HUES48 (cell line): Measurements from ENCODE around the gene TMEM26.
"Not testable (repeated sequence)": the region's sequence is repeated elsewhere in the genome, so short reads cannot be mapped to it uniquely, and the experiment has no call there.

Source experiments
- H3K27ac ChIP-seq: one replicate; pipeline ENCODE4 v1.7.0; 2013; ENCODE audit warnings: low read depth, low read length, inconsistent platforms
- H3K27me3 ChIP-seq: 2 replicates; pipeline ENCODE4 v1.6.1; 2013; ENCODE audit warnings: mild to moderate bottlenecking, low read length; ENCODE audit not compliant: control insufficient read depth, insufficient read depth
- H3K36me3 ChIP-seq: 2 replicates; pipeline ENCODE4 v1.6.1; 2013; ENCODE audit warnings: low read length; ENCODE audit not compliant: control insufficient read depth, insufficient read depth
- H3K4me1 ChIP-seq: 2 replicates; pipeline ENCODE4 v1.6.1; 2013; ENCODE audit warnings: mild to moderate bottlenecking, low read length; ENCODE audit not compliant: control insufficient read depth, insufficient read depth
- H3K4me3 ChIP-seq: 2 replicates; pipeline ENCODE4 v1.5.1; 2013; ENCODE audit warnings: mild to moderate bottlenecking, low read depth, low read length
- H3K9ac ChIP-seq: 2 replicates; pipeline ENCODE4 v1.6.1; 2013; ENCODE audit warnings: mild to moderate bottlenecking, low read depth, low read length, moderate library complexity
- H3K9me3 ChIP-seq: 2 replicates; pipeline ENCODE4 v1.6.1; 2013; ENCODE audit warnings: low read length; ENCODE audit not compliant: control insufficient read depth, insufficient read depth

The TMEM26 gene

DNA sequence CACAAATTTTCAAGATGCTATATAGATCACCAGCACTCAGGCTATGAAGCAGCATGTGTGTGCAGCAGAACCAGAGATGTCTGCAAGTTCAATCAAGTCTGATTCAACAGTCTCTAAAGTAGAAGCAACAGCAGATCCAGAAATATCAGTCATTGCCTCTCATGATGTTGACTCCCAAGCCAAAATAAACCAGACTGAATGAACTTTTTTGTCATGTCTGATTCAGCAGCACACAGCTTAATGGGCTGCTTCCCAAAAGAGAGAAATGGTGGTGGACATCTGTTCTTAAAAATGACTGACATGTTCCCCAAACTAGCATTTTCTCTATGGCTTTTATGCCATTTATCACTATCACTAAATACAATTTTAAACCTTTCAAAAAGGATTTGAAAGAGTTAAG lies 53.8 kb downstream of the TMEM26 start:
- no peak overlapping the region for H3K9ac ChIP-seq
- H3K4me3 ChIP-seq, result no peak overlapping the region
- H3K9me3 ChIP-seq, result no peaks in the 10 kb centered on the region
- no peaks in the 10 kb centered on the region for H3K36me3 ChIP-seq
- no peaks in the 10 kb centered on the region for H3K27me3 ChIP-seq
- H3K4me1 ChIP-seq, result no peaks in the 10 kb centered on the region
- H3K27ac ChIP-seq, result no peak overlapping the region

DNA sequence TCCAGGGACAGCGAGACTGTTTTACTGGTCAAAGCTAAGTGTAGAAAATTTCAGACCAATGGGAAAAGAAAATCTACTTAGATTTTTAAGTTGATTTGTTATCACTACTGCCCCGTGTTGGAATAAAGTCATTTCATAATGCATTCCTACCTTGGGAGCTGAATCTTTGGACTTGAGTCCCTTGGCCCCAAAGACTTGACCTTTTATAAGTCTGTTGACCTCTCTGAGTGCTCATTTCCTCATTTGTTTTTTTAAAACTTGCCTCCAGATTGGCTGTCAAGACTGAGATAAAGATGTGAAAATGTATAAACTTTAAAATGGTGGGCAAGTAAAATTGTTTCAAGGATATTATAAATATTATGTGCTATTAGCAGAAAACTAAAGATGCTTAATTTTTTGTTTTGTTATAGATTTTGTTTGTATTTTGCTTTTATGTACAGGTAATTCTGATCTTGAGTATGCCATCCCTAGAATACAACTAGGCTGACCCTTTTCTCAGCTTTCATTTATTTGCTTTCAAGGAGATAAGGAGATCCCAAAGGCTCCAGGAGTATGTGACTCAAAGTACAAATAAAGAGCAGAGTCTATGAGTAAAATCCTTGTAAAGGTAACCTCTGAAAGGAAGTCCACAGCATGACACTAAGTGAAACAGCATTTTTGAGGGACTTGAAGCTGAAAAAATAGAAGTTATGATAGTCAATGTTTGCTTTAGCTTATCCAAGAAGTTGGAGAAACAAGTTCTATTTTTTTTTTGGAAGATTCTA lies 54.6 kb downstream of the TMEM26 start:
- Histone ChIP-seq H3K27me3 (no peaks in the 10 kb centered on the region), H3K4me3 (no peak overlapping the region), H3K36me3 (no peaks in the 10 kb centered on the region), H3K27ac (no peak overlapping the region), H3K9me3 (no peaks in the 10 kb centered on the region), H3K4me1 (no peaks in the 10 kb centered on the region), H3K9ac (no peak overlapping the region)

DNA sequence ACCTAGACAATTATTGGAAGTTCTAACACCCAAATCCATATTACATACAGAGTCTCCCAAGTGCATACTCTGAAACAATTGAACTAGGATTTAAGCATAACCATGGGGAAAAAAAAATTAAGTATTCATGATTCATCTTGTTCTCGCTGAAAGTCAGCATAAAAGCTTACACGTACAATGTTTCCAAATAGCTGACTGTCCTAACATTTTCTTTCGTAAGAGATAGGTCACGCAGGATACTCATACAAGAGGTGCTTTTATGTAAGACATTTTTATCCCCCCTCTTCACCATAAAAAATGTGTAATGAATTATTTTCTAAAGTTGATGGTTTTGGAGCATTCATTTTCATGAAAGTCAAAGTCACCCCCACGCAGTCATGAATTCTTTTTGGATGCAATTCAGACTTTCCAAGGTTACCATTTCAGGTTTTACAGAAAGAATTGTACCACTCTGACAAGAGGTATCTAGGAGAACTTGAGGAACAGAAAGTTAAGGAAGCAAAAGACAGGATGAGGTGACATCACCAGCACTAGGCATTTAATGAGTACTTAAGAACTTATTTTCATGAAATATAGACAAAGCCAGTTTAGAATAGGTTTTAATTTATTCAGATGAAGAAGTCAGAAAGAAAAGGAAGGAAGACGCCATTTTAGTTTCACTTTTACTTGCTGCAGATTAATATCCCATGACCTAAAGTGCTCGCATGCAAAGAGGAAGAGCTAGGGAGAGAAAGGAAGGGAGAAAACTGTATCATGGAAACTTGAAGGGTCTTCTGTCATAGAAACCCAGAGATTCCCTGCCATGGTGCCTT lies 55.8 kb downstream of the TMEM26 start:
- Histone ChIP-seq H3K27me3 (no peaks in the 10 kb centered on the region), H3K4me1 (no peaks in the 10 kb centered on the region), H3K27ac (no peak overlapping the region), H3K9me3 (no peaks in the 10 kb centered on the region), H3K9ac (no peak overlapping the region), H3K36me3 (no peaks in the 10 kb centered on the region), H3K4me3 (no peak overlapping the region)

DNA sequence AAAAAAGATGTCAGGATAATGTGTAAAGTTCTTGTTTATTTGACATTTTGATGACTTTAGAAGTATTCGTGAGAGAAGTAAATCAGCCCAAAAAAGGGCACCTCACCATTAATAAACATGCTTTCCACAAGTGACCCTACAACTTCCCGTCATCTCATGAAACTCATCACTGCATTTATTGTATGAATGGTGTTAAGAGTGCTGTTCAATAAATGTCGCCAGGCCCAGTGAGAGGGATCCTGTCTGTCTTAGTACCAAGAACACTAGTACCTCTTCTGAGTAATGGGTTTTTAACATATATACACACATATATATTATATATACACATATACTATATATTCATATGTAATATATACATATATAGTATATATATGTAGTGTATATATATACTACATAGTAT lies 61.9 kb downstream of the TMEM26 start:
- Histone ChIP-seq H3K36me3 (no peaks in the 10 kb centered on the region), H3K4me3 (no peak overlapping the region), H3K9ac (no peak overlapping the region), H3K4me1 (no peaks in the 10 kb centered on the region), H3K27me3 (no peaks in the 10 kb centered on the region), H3K27ac (no peak overlapping the region), H3K9me3 (no peaks in the 10 kb centered on the region)

DNA sequence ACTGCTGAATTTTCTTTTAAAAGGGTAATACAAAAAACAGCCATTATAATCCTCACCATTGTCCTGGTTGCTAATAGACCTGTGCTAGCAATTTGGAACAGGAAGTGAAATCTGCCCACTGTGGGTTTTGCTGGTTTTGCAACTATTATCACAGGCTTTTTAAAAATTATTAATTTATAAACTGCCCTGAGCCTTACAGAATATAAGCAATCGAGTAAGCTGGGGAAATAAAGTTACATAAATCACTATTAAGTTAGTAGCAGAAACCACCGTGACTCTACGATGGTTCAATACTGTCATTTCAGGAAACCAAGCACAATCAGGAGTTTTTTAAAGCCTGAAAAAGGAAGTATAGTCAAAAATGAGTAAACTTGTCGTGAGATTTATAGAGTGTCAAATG lies 62.3 kb downstream of the TMEM26 start:
- H3K9ac ChIP-seq, result no peak overlapping the region
- H3K4me3 ChIP-seq, result no peak overlapping the region
- H3K36me3 ChIP-seq, result no peaks in the 10 kb centered on the region
- no peaks in the 10 kb centered on the region for H3K9me3 ChIP-seq
- H3K4me1 ChIP-seq, result no peaks in the 10 kb centered on the region
- no peaks in the 10 kb centered on the region for H3K27me3 ChIP-seq
- no peak overlapping the region for H3K27ac ChIP-seq

DNA sequence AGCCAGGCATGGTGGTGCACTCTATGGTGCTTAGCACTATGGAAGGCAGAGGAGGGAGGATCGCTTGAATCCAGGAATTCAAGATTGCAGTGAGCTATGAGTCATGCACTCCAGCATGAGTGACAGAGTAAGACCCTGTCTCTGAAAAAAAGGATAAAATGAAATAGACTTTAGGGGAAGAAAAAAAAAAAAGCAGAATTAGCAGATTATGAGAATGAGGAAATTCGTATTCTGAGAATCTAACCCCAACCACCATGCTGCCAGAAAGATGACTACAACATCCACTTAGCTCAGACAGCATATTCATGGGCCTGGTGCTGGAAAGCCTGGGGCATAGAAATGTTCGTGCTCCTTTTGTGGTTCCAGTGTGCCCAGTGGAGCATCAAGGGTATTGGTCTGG lies 63.3 kb downstream of the TMEM26 start:
- Histone ChIP-seq H3K9ac (no peak overlapping the region), H3K27me3 (no peaks in the 10 kb centered on the region), H3K4me1 (no peaks in the 10 kb centered on the region), H3K9me3 (no peaks in the 10 kb centered on the region), H3K27ac (no peak overlapping the region), H3K4me3 (no peak overlapping the region), H3K36me3 (no peaks in the 10 kb centered on the region)

DNA sequence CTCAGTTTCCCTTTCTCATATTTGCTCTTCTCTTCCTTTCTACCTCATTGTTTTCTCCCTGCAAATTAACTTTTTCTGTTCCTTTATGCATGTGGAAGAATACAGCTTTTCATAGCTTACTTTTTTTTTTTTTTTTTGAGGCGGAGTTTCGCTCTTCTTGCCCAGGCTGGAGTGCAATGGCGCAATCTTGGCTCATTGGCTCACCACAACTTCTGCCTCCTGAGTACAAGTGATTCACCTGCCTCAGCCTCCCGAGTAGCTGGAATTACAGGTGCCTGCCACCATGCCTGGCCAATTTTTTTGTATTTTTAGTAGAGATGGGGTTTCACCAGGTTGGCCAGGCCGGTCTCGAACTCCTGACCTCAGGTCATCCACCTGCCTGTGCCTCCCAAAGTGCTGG lies 64.2 kb downstream of the TMEM26 start:
- not testable (repeated sequence) for H3K4me1 ChIP-seq, H3K27ac ChIP-seq, H3K27me3 ChIP-seq, H3K9me3 ChIP-seq, H3K36me3 ChIP-seq, H3K4me3 ChIP-seq, H3K9ac ChIP-seq

DNA sequence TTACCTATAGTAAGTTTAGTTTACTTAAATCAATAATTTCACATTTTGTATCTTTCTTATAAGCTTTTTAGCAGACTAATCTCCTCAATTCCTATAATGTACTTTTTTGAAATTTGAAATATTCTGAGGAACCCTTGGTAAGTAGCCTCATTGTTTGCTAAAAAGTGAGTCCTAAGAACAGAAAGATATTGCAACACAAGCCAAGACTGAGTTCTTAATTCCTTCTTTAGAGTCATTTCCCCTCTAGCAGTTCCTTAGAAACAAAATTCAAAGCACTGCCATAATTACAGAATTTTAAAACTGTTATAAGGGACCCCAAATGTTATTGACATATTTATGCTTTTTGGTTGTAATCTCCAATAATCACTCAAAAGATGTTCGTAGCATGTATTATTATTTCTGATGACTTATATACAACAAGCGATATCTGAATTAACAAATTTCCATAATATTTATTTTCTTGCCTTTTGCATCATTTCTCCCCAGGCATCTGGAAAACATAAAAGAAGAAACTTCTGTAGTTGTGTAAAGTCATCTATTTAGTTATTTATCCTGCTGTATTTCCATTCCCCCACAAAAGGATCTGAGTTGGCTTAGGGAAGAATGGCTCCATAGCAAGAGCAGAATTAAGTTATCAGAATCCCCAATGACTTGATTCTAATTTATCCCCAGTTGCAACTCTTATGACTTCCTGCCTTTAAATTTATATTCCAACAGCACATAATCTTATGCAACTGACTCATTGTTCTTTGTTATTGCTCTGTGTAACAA lies 67.8 kb downstream of the TMEM26 start:
- Histone ChIP-seq H3K9me3 (no peaks in the 10 kb centered on the region), H3K9ac (no peak overlapping the region), H3K4me3 (no peak overlapping the region), H3K36me3 (no peaks in the 10 kb centered on the region), H3K27me3 (no peaks in the 10 kb centered on the region), H3K4me1 (no peaks in the 10 kb centered on the region), H3K27ac (no peak overlapping the region)

DNA sequence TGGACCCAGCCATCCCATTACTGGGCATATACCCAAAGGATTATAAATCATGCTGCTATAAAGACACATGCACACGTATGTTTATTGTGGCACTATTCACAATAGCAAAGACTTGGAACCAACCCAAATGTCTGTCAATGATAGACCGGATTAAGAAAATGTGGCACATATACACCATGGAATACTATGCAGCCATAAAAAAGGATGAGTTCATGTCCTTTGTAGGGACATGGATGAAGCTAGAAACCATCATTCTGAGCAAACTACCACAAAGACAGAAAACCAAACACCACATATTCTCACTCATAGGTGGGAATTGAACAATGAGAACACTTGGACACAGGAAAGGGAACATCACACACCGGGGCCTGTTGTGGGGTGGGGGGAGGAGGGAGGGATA lies 72.0 kb downstream of the TMEM26 start:
- not testable (repeated sequence) for H3K27ac ChIP-seq, H3K4me3 ChIP-seq, H3K4me1 ChIP-seq

DNA sequence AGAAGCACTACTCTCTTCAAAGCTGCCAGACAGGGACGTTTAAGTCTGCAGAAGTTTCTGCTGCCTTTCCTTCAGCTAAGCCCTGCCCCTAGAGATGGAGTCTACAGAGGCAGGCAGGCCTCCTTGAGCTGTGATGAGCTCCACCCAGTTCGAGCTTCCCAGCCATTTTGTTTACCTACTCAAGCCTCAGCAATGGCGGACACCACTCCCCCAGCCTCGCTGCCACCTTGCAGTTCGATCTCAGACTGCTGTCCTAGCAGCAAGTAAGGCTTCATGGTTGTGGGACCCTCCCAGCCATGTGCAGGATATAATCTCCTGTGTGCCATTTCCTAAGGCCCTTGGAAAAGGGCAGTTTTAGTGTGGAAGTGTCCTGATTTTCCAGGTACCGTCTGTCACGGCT lies 74.3 kb downstream of the TMEM26 start:
- Histone ChIP-seq H3K9ac (no peak overlapping the region), H3K36me3 (no peaks in the 10 kb centered on the region), H3K9me3 (peaks cover 5% of the 10 kb centered on the region; the same call in 1 of the 2 replicates), H3K27me3 (no peaks in the 10 kb centered on the region), H3K4me1 (no peaks in the 10 kb centered on the region), H3K4me3 (no peak overlapping the region), H3K27ac (no peak overlapping the region)

More for the DNA sequence above, 72.0 kb downstream of the TMEM26 start:
- H3K9ac ChIP-seq, H3K9me3 ChIP-seq, H3K36me3 ChIP-seq, H3K27me3 ChIP-seq: not testable (repeated sequence)

DNA sequence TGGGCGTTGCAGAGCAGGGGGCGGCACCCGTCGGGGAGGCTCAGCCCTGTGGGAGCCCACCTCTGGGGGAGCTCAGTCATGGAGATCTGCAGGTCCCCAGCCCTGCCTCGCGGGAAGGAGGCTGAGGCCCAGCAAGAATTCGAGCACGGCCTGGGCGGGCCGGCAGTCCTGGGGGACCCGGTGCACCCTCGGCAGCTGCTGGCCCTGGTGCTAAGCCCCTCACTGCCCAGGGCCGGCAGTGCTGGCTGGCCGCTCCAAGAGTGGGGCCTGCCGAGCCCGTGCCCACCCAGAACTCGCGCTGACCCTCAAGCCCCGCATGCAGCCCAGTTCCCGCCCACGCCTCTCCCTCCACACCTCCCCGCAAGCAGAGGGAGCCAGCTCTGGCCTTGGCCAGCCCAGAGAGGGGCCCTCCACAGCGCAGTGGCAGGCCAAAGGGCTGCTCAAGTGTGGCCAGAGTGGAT lies 76.2 kb downstream of the TMEM26 start:
- H3K27ac ChIP-seq, result no peak overlapping the region
- H3K9ac ChIP-seq, result no peak overlapping the region
- H3K4me1 ChIP-seq, result no peaks in the 10 kb centered on the region
- no peaks in the 10 kb centered on the region for H3K36me3 ChIP-seq
- H3K27me3 ChIP-seq, result no peaks in the 10 kb centered on the region
- no peak overlapping the region for H3K4me3 ChIP-seq
- H3K9me3 ChIP-seq, result peaks cover 5% of the 10 kb centered on the region; the same call in 1 of the 2 replicates
